ENCODE data around the gene AEBP1.

GRCh38 chr7:44097064-44097932, 6.8 kb upstream of the AEBP1 start:
- TF ChIP-seq CTCF (conservative IDR thresholded peaks at IDR 0.05; ENCODE audit: low read length) (peak; percentile 43), EZH2phosphoT487 (IDR thresholded peaks at IDR 0.05; ENCODE audit: borderline replicate concordance) (no peak)

Measured in Loucy (cell line).